ENCODE results near the gene ZBTB7B.
A peak's percentile ranks its signal among the peaks of the same experiment; 100 is the strongest.

The ZBTB7B gene

GRCh38 chr1:154998818-154999570, 3.6 kb upstream of the ZBTB7B start:
- H3K36me3 ChIP-seq, result no peaks in the 10 kb centered on the region
- H3K27me3 ChIP-seq, result no peaks in the 10 kb centered on the region
- H3K4me1 ChIP-seq, result peaks cover 0 to 24% (median 18%) of the 10 kb centered on the region in 4 donors
- peak; percentile 47 to 83 for DNase-seq
- TF ChIP-seq CTCF (IDR thresholded peaks at IDR 0.05), result peak; percentile 65
- H3K27ac ChIP-seq, result peak overlapping the region; percentile 95 to 96
- intact Hi-C loops (cut with DNase I; ENCODE audit: low total_unique reads), result loop anchor here (5.0 kb wide), 1 partner anchor 37 kb away; the partner anchor contains the start of gene PYGO2
- no peaks in the 10 kb centered on the region for H3K9me3 ChIP-seq
- H3K4me3 ChIP-seq, result peak overlapping the region; percentile 87 to 96

DNA sequence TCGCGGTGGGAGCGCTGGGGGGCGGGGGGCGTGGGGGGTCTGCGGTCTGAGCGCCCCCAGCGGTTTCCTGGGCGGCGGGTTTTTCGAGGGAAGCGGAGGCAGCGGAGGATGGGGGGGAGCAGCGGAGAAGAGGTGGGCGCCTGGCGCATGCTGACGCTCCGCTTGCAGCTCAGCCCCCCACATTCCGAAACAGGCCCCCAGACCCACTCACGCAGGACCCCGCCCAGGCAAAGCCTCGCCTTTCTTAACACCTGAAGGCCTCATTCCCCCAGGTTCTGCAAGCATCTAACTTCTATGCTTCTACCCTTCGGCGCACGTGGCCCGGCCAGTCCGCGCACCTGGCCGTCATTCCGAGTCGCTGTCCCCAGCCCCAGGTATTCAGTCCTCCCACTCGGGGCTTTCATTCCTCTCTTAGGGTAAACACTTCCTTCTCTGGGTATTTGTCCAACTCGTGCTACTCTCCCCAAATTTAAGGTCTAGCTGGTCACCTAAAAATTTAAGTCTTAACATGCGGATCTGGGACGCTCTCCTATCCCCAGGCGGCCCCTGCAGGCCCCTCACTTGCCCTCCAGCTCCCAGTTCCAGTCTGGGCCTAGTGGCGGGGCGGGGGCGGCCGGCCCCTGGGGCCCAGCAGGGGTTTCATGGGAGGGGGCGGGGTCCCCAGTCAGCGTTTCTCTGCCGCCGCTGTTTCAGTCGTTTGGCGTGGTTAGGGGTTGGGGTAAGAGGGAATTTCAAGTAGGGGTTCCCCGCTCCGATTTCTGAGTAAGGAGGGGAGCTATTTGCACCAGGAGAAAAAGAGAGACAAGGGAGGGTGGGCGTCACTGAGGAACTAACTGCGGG, 2.8 kb upstream of the ZBTB7B start:
- no peaks in the 10 kb centered on the region for H3K36me3 ChIP-seq
- H3K4me1 ChIP-seq, result peaks cover 0 to 32% (median 26%) of the 10 kb centered on the region in 4 donors
- no peak for TF ChIP-seq CTCF (IDR thresholded peaks at IDR 0.05)
- peak overlapping the region; percentile 87 to 96 for H3K4me3 ChIP-seq
- intact Hi-C loops (cut with DNase I; ENCODE audit: low total_unique reads), result loop anchor here (5.0 kb wide), 1 partner anchor 37 kb away; the partner anchor contains the start of gene PYGO2
- H3K9me3 ChIP-seq, result no peaks in the 10 kb centered on the region
- H3K27me3 ChIP-seq, result no peaks in the 10 kb centered on the region
- DNase-seq, result peak in 1 of 2 donors; percentile 70
- H3K27ac ChIP-seq, result peak overlapping the region; percentile 95 to 96

DNA sequence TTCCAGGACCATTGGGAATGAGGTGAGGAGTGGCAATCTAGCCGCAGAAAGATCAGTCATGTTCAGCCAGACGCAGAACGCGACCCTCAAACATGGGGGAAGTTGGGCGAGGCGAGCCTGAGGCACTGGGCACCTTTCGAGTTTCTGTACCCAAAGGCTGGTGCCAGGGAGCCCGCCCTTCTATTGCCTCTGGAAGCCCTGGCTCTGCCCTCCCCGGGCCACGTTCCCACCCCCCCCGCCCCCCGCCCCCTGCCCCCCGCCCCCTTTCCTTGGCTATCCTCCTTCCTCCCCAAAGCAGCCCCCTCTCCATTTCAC, 2.2 kb upstream of the ZBTB7B start:
- no peak for TF ChIP-seq CTCF (IDR thresholded peaks at IDR 0.05)
- intact Hi-C loops (cut with DNase I; ENCODE audit: low total_unique reads), result no loop called here
- peaks cover 0 to 34% (median 32%) of the 10 kb centered on the region in 4 donors for H3K4me1 ChIP-seq
- no peaks in the 10 kb centered on the region for H3K27me3 ChIP-seq
- H3K4me3 ChIP-seq, result peak overlapping the region; percentile 87 to 96
- DNase-seq, result peak; percentile 49 to 80
- H3K9me3 ChIP-seq, result no peaks in the 10 kb centered on the region
- no peaks in the 10 kb centered on the region for H3K36me3 ChIP-seq
- H3K27ac ChIP-seq, result peak overlapping the region; percentile 95 to 96

DNA sequence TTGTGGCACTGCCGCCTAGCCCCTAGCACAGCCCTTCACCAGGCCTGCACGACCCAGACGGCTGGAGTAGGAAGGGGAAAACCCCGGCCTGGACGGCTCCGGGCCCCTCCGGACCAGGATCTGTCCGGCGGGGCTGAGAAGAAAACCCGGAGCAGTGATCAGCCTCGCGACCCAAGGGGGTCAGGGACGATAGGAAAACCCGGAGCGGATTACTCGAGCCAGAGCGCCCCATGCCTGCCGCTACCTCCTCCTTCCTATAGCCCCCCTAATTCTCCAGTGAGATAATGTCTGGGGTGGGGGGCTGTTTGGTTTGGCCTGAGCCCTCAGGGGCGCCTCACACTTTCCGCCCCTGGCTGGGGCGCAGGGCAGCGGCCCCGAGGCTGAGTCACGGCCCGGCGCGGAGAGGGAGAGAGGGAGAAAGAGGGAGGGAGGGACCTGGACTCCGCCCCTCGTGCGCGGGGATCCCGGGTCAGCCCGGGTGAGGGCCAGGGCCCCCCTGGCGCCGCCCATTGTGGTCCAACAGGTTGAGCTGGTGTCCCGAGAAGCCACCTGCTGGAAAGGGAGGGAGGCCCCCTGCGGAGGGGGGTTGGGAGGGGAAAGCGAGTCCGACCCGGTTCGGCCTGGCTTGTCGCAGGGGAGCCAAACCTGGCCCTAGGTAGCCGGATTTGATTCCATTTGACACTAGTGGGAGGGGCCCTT, 1.7 kb upstream of the ZBTB7B start:
- TF ChIP-seq CTCF (IDR thresholded peaks at IDR 0.05), result peak in 1 of 2 experiments; percentile 27
- H3K4me1 ChIP-seq, result peaks cover 0 to 39% (median 37%) of the 10 kb centered on the region in 4 donors
- peak; percentile 82 to 95 for DNase-seq
- H3K27me3 ChIP-seq, result no peaks in the 10 kb centered on the region
- H3K9me3 ChIP-seq, result no peaks in the 10 kb centered on the region
- H3K4me3 ChIP-seq, result peak overlapping the region; percentile 87 to 96
- intact Hi-C loops (cut with DNase I; ENCODE audit: low total_unique reads), result loop anchor here (1.0 kb wide), 1 partner anchor 27 kb away; the partner anchor contains the start of gene CKS1B
- peak overlapping the region; percentile 95 to 96 for H3K27ac ChIP-seq
- H3K36me3 ChIP-seq, result no peaks in the 10 kb centered on the region

GRCh38 chr1:155001425-155001674, 1.3 kb upstream of the ZBTB7B start:
- Histone ChIP-seq H3K9me3 (no peaks in the 10 kb centered on the region), H3K27ac (peak overlapping the region; percentile 95 to 96), H3K4me1 (peaks cover 0 to 44% (median 42%) of the 10 kb centered on the region in 4 donors), H3K27me3 (no peaks in the 10 kb centered on the region), H3K4me3 (peak overlapping the region; percentile 87 to 96), H3K36me3 (no peaks in the 10 kb centered on the region)
- intact Hi-C loops (cut with DNase I; ENCODE audit: low total_unique reads), result loop anchor here (1.0 kb wide), 1 partner anchor 27 kb away; the partner anchor contains the start of gene CKS1B
- DNase-seq, result no peak
- TF ChIP-seq CTCF (IDR thresholded peaks at IDR 0.05), result no peak

All from tibial artery (tissue), 4 donors.